ENCODE measurements around the gene CLIP3.
"Not testable (repeated sequence)": the region's sequence is repeated elsewhere in the genome, so short reads cannot be mapped to it uniquely, and the experiment has no call there.

The CLIP3 gene

GRCh38 chr19:36046443-36047050 lies 13.9 kb upstream of the CLIP3 start:
- peaks cover 2% of the 10 kb centered on the region; the same call in 1 of the 2 replicates for H3K36me3 ChIP-seq (ENCODE audit: control insufficient read depth, insufficient read depth, low read length)
- H3K9me3 ChIP-seq (ENCODE audit: control insufficient read depth, insufficient read depth, low read depth, low read length) = no peaks in the 10 kb centered on the region
- H3K27me3 ChIP-seq (ENCODE audit: control insufficient read depth, insufficient read depth, low read length) = no peaks in the 10 kb centered on the region
- H3K27ac ChIP-seq (ENCODE audit: low read depth, low read length) = no peak overlapping the region
- H3K9ac ChIP-seq (ENCODE audit: low read length) = no peak overlapping the region
- H3K4me1 ChIP-seq (ENCODE audit: control insufficient read depth, insufficient read depth, low read length) = peaks cover 12% of the 10 kb centered on the region
- no peak overlapping the region for H3K4me3 ChIP-seq (ENCODE audit: low read depth, low read length)

- Histone ChIP-seq H3K4me1 (ENCODE audit: control insufficient read depth, insufficient read depth, low read length) (peaks cover 9% of the 10 kb centered on the region; the same call in 1 of the 2 replicates), H3K36me3 (ENCODE audit: control insufficient read depth, insufficient read depth, low read length) (peaks cover 2% of the 10 kb centered on the region; the same call in 1 of the 2 replicates), H3K9ac (ENCODE audit: low read length) (no peak overlapping the region)
Observed at GRCh38 chr19:36043952-36044351, 11.3 kb upstream of the CLIP3 start.

GRCh38 chr19:36041831-36042230 lies 9.2 kb upstream of the CLIP3 start:
- Histone ChIP-seq H3K27ac (ENCODE audit: low read depth, low read length) (no peak overlapping the region), H3K4me3 (ENCODE audit: low read depth, low read length) (no peak overlapping the region)

More at GRCh38 chr19:36043952-36044351, 11.3 kb upstream of the CLIP3 start:
- no peaks in the 10 kb centered on the region for H3K27me3 ChIP-seq (ENCODE audit: control insufficient read depth, insufficient read depth, low read length)
- no peak overlapping the region for H3K4me3 ChIP-seq (ENCODE audit: low read depth, low read length)
- H3K27ac ChIP-seq (ENCODE audit: low read depth, low read length) = no peak overlapping the region
- no peaks in the 10 kb centered on the region for H3K9me3 ChIP-seq (ENCODE audit: control insufficient read depth, insufficient read depth, low read depth, low read length)

GRCh38 chr19:36041092-36041491 lies 8.4 kb upstream of the CLIP3 start:
- H3K27me3 ChIP-seq (ENCODE audit: control insufficient read depth, insufficient read depth, low read length); H3K9me3 ChIP-seq (ENCODE audit: control insufficient read depth, insufficient read depth, low read depth, low read length); H3K4me1 ChIP-seq (ENCODE audit: control insufficient read depth, insufficient read depth, low read length); H3K4me3 ChIP-seq (ENCODE audit: low read depth, low read length); H3K36me3 ChIP-seq (ENCODE audit: control insufficient read depth, insufficient read depth, low read length); H3K27ac ChIP-seq (ENCODE audit: low read depth, low read length); H3K9ac ChIP-seq (ENCODE audit: low read length): not testable (repeated sequence)

More at GRCh38 chr19:36041831-36042230, 9.2 kb upstream of the CLIP3 start:
- no peak overlapping the region for H3K9ac ChIP-seq (ENCODE audit: low read length)
- H3K27me3 ChIP-seq (ENCODE audit: control insufficient read depth, insufficient read depth, low read length) = no peaks in the 10 kb centered on the region
- H3K4me1 ChIP-seq (ENCODE audit: control insufficient read depth, insufficient read depth, low read length) = peaks cover 9% of the 10 kb centered on the region; the same call in 1 of the 2 replicates
- no peaks in the 10 kb centered on the region for H3K9me3 ChIP-seq (ENCODE audit: control insufficient read depth, insufficient read depth, low read depth, low read length)
- peaks cover 6% of the 10 kb centered on the region; the same call in 1 of the 2 replicates for H3K36me3 ChIP-seq (ENCODE audit: control insufficient read depth, insufficient read depth, low read length)

GRCh38 chr19:36040495-36040894 lies 7.8 kb upstream of the CLIP3 start:
- Histone ChIP-seq H3K9me3 (ENCODE audit: control insufficient read depth, insufficient read depth, low read depth, low read length) (no peaks in the 10 kb centered on the region), H3K36me3 (ENCODE audit: control insufficient read depth, insufficient read depth, low read length) (peaks cover 3% of the 10 kb centered on the region; the same call in 1 of the 2 replicates), H3K27me3 (ENCODE audit: control insufficient read depth, insufficient read depth, low read length) (no peaks in the 10 kb centered on the region), H3K9ac (ENCODE audit: low read length) (no peak overlapping the region), H3K4me3 (ENCODE audit: low read depth, low read length) (no peak overlapping the region), H3K27ac (ENCODE audit: low read depth, low read length) (no peak overlapping the region), H3K4me1 (ENCODE audit: control insufficient read depth, insufficient read depth, low read length) (peaks cover 9% of the 10 kb centered on the region; the same call in 1 of the 2 replicates)

- H3K4me1 ChIP-seq (ENCODE audit: control insufficient read depth, insufficient read depth, low read length) = 0 out of 2 replicates have a peak, but pooled peaks cover 6% of the 10 kb centered on the region
- no peak overlapping the region for H3K27ac ChIP-seq (ENCODE audit: low read depth, low read length)
- no peaks in the 10 kb centered on the region for H3K9me3 ChIP-seq (ENCODE audit: control insufficient read depth, insufficient read depth, low read depth, low read length)
- peaks cover 7% of the 10 kb centered on the region; the same call in 1 of the 2 replicates for H3K36me3 ChIP-seq (ENCODE audit: control insufficient read depth, insufficient read depth, low read length)
- no peak overlapping the region for H3K9ac ChIP-seq (ENCODE audit: low read length)
- no peaks in the 10 kb centered on the region for H3K27me3 ChIP-seq (ENCODE audit: control insufficient read depth, insufficient read depth, low read length)
- no peak overlapping the region for H3K4me3 ChIP-seq (ENCODE audit: low read depth, low read length)
Observed at GRCh38 chr19:36031308-36031707, 1.4 kb downstream of the CLIP3 start.

GRCh38 chr19:36030264-36031148 lies 2.2 kb downstream of the CLIP3 start:
- Histone ChIP-seq H3K36me3 (ENCODE audit: control insufficient read depth, insufficient read depth, low read length) (peaks cover 7% of the 10 kb centered on the region; the same call in 1 of the 2 replicates), H3K4me3 (ENCODE audit: low read depth, low read length) (no peak overlapping the region), H3K4me1 (ENCODE audit: control insufficient read depth, insufficient read depth, low read length) (0 out of 2 replicates have a peak, but pooled peaks cover 6% of the 10 kb centered on the region), H3K27ac (ENCODE audit: low read depth, low read length) (no peak overlapping the region), H3K27me3 (ENCODE audit: control insufficient read depth, insufficient read depth, low read length) (no peaks in the 10 kb centered on the region), H3K9ac (ENCODE audit: low read length) (no peak overlapping the region), H3K9me3 (ENCODE audit: control insufficient read depth, insufficient read depth, low read depth, low read length) (no peaks in the 10 kb centered on the region)

- Histone ChIP-seq H3K36me3 (ENCODE audit: control insufficient read depth, insufficient read depth, low read length) (peaks cover 18% of the 10 kb centered on the region), H3K4me1 (ENCODE audit: control insufficient read depth, insufficient read depth, low read length) (0 out of 2 replicates have a peak, but pooled peaks cover 6% of the 10 kb centered on the region), H3K9ac (ENCODE audit: low read length) (peak overlapping the region; percentile 42), H3K27me3 (ENCODE audit: control insufficient read depth, insufficient read depth, low read length) (no peaks in the 10 kb centered on the region), H3K9me3 (ENCODE audit: control insufficient read depth, insufficient read depth, low read depth, low read length) (no peaks in the 10 kb centered on the region), H3K27ac (ENCODE audit: low read depth, low read length) (no peak overlapping the region), H3K4me3 (ENCODE audit: low read depth, low read length) (no peak overlapping the region)
Observed at GRCh38 chr19:36028313-36029041, 4.2 kb downstream of the CLIP3 start.

- no peaks in the 10 kb centered on the region for H3K9me3 ChIP-seq (ENCODE audit: control insufficient read depth, insufficient read depth, low read depth, low read length)
- peaks cover 23% of the 10 kb centered on the region for H3K36me3 ChIP-seq (ENCODE audit: control insufficient read depth, insufficient read depth, low read length)
- no peaks in the 10 kb centered on the region for H3K4me1 ChIP-seq (ENCODE audit: control insufficient read depth, insufficient read depth, low read length)
- H3K27me3 ChIP-seq (ENCODE audit: control insufficient read depth, insufficient read depth, low read length) = no peaks in the 10 kb centered on the region
- H3K4me3 ChIP-seq (ENCODE audit: low read depth, low read length) = no peak overlapping the region
- H3K9ac ChIP-seq (ENCODE audit: low read length) = no peak overlapping the region
- H3K27ac ChIP-seq (ENCODE audit: low read depth, low read length) = no peak overlapping the region
Observed at GRCh38 chr19:36027696-36028095, 5.0 kb downstream of the CLIP3 start.

GRCh38 chr19:36026091-36026876 lies 6.4 kb downstream of the CLIP3 start:
- Histone ChIP-seq H3K4me3 (ENCODE audit: low read depth, low read length) (no peak overlapping the region), H3K9me3 (ENCODE audit: control insufficient read depth, insufficient read depth, low read depth, low read length) (no peaks in the 10 kb centered on the region), H3K27me3 (ENCODE audit: control insufficient read depth, insufficient read depth, low read length) (no peaks in the 10 kb centered on the region), H3K4me1 (ENCODE audit: control insufficient read depth, insufficient read depth, low read length) (no peaks in the 10 kb centered on the region), H3K36me3 (ENCODE audit: control insufficient read depth, insufficient read depth, low read length) (peaks cover 29% of the 10 kb centered on the region), H3K9ac (ENCODE audit: low read length) (no peak overlapping the region), H3K27ac (ENCODE audit: low read depth, low read length) (no peak overlapping the region)
